GM06990 (cell line): Measurements from ENCODE around the gene MOCOS.
"Not testable (repeated sequence)": the region's sequence is repeated elsewhere in the genome, so short reads cannot be mapped to it uniquely, and the experiment has no call there.

ENCODE experiments used
- DNase-seq: peaks from one replicate; pipeline ENCODE4 v3.0.0-alpha.2; 2011; ENCODE audit not compliant: insufficient read length; ENCODE audit errors: extremely low read depth
- H3K27me3 ChIP-seq: replicated peaks from 2 replicates; pipeline ENCODE4 v1.6.0; 2011; ENCODE audit warnings: low read length; ENCODE audit not compliant: control insufficient read depth, insufficient read depth
- H3K36me3 ChIP-seq: 2 replicates; pipeline ENCODE4 v1.5.1; 2011; ENCODE audit warnings: low read length; ENCODE audit not compliant: control insufficient read depth, insufficient read depth
- H3K4me3 ChIP-seq: replicated peaks from 2 replicates; pipeline ENCODE4 v1.5.1; 2011; ENCODE audit warnings: low read depth, mild to moderate bottlenecking, control low read depth, low read length
- CTCF ChIP-seq: IDR thresholded peaks from 2 replicates; pipeline ENCODE4 v1.5.1; 2011; ENCODE audit warnings: low read length, control low read depth, mild to moderate bottlenecking, inconsistent platforms; ENCODE audit not compliant: insufficient read depth, poor library complexity, severe bottlenecking

The MOCOS gene

GRCh38 chr18:36214811-36215210 is 27.5 kb downstream of the MOCOS start:
- Histone ChIP-seq H3K36me3 (no peaks in the 10 kb centered on the region; the same call in 1 of the 2 replicates), H3K4me3 (no peak overlapping the region), H3K27me3 (no peaks in the 10 kb centered on the region)
- DNase-seq = no peak
- no peak for TF ChIP-seq CTCF

DNA sequence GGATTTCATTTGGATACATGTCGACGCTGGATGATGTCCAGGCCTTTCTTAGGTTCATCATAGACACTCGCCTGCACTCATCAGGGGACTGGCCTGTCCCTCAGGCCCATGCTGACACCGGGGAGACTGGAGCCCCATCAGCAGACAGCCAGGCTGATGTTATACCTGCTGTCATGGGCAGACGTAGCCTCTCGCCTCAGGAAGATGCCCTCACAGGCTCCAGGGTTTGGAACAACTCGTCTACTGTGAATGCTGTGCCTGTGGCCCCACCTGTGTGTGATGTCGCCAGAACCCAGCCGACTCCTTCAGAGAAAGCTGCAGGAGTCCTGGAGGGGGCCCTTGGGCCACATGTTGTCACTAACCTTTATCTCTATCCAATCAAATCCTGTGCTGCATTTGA is 28.3 kb downstream of the MOCOS start:
- DNase-seq = no peak
- TF ChIP-seq CTCF = no peak
- no peaks in the 10 kb centered on the region; the same call in 1 of the 2 replicates for H3K36me3 ChIP-seq

GRCh38 chr18:36217348-36217747 is 30.1 kb downstream of the MOCOS start:
- no peaks in the 10 kb centered on the region for H3K27me3 ChIP-seq
- no peak for TF ChIP-seq CTCF
- no peak overlapping the region for H3K4me3 ChIP-seq
- no peaks in the 10 kb centered on the region; the same call in 1 of the 2 replicates for H3K36me3 ChIP-seq
- no peak for DNase-seq

More for the DNA sequence above, 28.3 kb downstream of the MOCOS start:
- Histone ChIP-seq H3K4me3 (no peak overlapping the region), H3K27me3 (no peaks in the 10 kb centered on the region)

- H3K27me3 ChIP-seq = no peaks in the 10 kb centered on the region
- no peaks in the 10 kb centered on the region for H3K36me3 ChIP-seq
- no peak overlapping the region for H3K4me3 ChIP-seq
- TF ChIP-seq CTCF = no peak
- DNase-seq = no peak
Measured at GRCh38 chr18:36229188-36229587, 41.9 kb downstream of the MOCOS start.

- DNase-seq, H3K27me3 ChIP-seq, H3K36me3 ChIP-seq, H3K4me3 ChIP-seq: not testable (repeated sequence)
Measured at GRCh38 chr18:36240510-36240909, 53.2 kb downstream of the MOCOS start.

- no peaks in the 10 kb centered on the region for H3K27me3 ChIP-seq
Measured at GRCh38 chr18:36241831-36242230, 54.5 kb downstream of the MOCOS start.

More at GRCh38 chr18:36241831-36242230, 54.5 kb downstream of the MOCOS start:
- Histone ChIP-seq H3K36me3 (no peaks in the 10 kb centered on the region), H3K4me3 (no peak overlapping the region)
- TF ChIP-seq CTCF = no peak
- no peak for DNase-seq
